H1 (cell line): ENCODE data around the gene SUOX.

ENCODE experiments used
- EP300 ChIP-seq, 2 experiments: IDR thresholded peaks; 1 replicate in 1 of 2; 2 replicates in 1 of 2; pipeline ENCODE4 v1.6.1; 2011 to 2012; ENCODE audit warnings: low read depth in 2 of 2, low read length in 2 of 2, mild to moderate bottlenecking in 2 of 2, borderline replicate concordance in 1 of 2, inconsistent platforms in 1 of 2, moderate library complexity in 1 of 2
- EZH2 ChIP-seq: fragments of 200-600 bp; sonication (generic); IDR thresholded peaks from 2 replicates; pipeline ENCODE4 v1.7.1; 2012; ENCODE audit warnings: low read depth, mild to moderate bottlenecking, moderate library complexity, low read length, inconsistent platforms; ENCODE audit not compliant: severe bottlenecking
- SP1 ChIP-seq: IDR thresholded peaks from 2 replicates; pipeline ENCODE4 v1.6.1; 2011; ENCODE audit warnings: low read depth, low read length
- TAF1 ChIP-seq: IDR thresholded peaks from 2 replicates; pipeline ENCODE4 v1.6.1; 2011; ENCODE audit warnings: mild to moderate bottlenecking, low read depth, low read length
- TF ChIP-seq, protein P1 (sequence below), 3 experiments: IDR thresholded peaks; 1 replicate in 2 of 3; 2 replicates in 1 of 3; pipeline versions ENCODE4 v1.5.1 to v1.6.1; 2011; ENCODE audit warnings: low read length in 3 of 3, mild to moderate bottlenecking in 3 of 3, inconsistent platforms in 2 of 3, low read depth in 1 of 3, moderate library complexity in 1 of 3; ENCODE audit not compliant: insufficient read depth in 1 of 3; ENCODE audit errors: control extremely low read depth in 1 of 3

DNA sequence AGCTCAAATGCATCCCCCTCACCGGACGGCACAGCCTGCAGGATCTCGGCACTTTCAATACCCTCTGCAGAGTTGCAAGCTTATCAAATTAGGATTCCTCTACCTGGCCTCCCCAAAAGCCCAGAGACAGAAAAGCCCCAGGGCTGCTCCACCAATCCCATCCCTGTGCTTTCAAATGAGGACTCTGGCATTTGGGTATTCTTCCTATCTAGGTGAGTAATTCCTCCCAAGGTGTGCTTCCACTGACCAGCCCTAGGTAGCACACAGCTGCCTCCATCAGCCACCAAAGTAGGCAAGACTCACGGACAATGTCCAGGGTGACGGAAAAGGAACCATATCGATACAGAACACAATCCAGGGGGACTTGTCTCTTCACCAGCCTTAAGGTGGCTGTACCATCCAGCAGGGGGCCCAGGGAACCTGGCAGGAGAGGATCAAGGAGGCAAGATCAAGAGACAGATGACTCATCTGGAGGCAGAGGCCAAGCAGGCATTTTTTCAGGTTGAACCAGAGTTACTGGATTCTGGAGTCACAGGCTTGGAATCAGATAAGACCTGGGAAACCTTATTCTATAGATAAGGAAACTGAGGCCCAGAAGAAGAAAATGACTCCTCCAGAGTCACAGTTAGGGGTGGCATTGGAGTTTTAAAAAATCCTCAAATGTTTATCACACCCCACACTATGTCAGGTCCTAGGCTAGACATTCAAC is 41.1 kb upstream of the SUOX start:
- TF ChIP-seq SP1 (no peak), TAF1 (no peak), EZH2 (no peak), EP300 (IDR thresholded peaks at IDR 0.05; ENCODE audit: borderline replicate concordance in 1 of 2, low read depth in 2 of 2, low read length in 2 of 2) (no peak)
- TF ChIP-seq, protein P1, sequence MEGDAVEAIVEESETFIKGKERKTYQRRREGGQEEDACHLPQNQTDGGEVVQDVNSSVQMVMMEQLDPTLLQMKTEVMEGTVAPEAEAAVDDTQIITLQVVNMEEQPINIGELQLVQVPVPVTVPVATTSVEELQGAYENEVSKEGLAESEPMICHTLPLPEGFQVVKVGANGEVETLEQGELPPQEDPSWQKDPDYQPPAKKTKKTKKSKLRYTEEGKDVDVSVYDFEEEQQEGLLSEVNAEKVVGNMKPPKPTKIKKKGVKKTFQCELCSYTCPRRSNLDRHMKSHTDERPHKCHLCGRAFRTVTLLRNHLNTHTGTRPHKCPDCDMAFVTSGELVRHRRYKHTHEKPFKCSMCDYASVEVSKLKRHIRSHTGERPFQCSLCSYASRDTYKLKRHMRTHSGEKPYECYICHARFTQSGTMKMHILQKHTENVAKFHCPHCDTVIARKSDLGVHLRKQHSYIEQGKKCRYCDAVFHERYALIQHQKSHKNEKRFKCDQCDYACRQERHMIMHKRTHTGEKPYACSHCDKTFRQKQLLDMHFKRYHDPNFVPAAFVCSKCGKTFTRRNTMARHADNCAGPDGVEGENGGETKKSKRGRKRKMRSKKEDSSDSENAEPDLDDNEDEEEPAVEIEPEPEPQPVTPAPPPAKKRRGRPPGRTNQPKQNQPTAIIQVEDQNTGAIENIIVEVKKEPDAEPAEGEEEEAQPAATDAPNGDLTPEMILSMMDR (IDR thresholded peaks at IDR 0.05; ENCODE audit: control extremely low read depth in 1 of 3, insufficient read depth in 1 of 3, low read depth in 1 of 3, low read length in 3 of 3) = peak in 1 of 3 experiments; percentile 9; a peak in 1 of 4 replicates
